GM23338 (cell line): ENCODE data around the gene RHOF. TPM values are rescaled to one million over a fixed set of nuclear protein-coding genes. Genes with fewer than 3 reads are reported as not detected.

ENCODE experiments used
- ATAC-seq: fragments of 200-7000 bp; cut with Tn5 transposase; 3 replicates; pipeline ENCODE4 v1.9.1; 2020
- DNase-seq: peaks from one replicate; pipeline ENCODE4 v3.0.0-alpha.2; 2015; ENCODE audit warnings: low spot score
- H2AFZ ChIP-seq: fragments of 200-600 bp; sonication (generic); 2 replicates; pipeline ENCODE4 v1.8.0; 2016; ENCODE audit warnings: antibody characterized with exemption, mild to moderate bottlenecking, moderate library complexity
- H3F3A ChIP-seq: fragments of 200-600 bp; sonication (generic); replicated peaks from 2 replicates; pipeline ENCODE4 v1.8.0; 2017; ENCODE audit warnings: antibody characterized with exemption, mixed run types, low read depth
- H3K27ac ChIP-seq: fragments of 200-600 bp; sonication (generic); 2 replicates; pipeline ENCODE4 v1.6.1; 2016; ENCODE audit warnings: low read depth
- H3K27me3 ChIP-seq: fragments of 200-600 bp; sonication (generic); 2 replicates; pipeline ENCODE4 v1.8.0; 2016; ENCODE audit warnings: mild to moderate bottlenecking, mixed run types, moderate library complexity; ENCODE audit not compliant: insufficient read depth
- H3K36me3 ChIP-seq: fragments of 200-600 bp; sonication (generic); 2 replicates; pipeline ENCODE4 v1.8.0; 2016; ENCODE audit warnings: mild to moderate bottlenecking; ENCODE audit not compliant: insufficient read depth
- H3K4me1 ChIP-seq: fragments of 200-600 bp; sonication (generic); 2 replicates; pipeline ENCODE4 v1.8.0; 2016; ENCODE audit warnings: mild to moderate bottlenecking, moderate library complexity; ENCODE audit not compliant: insufficient read depth
- H3K4me2 ChIP-seq: fragments of 200-600 bp; sonication (generic); 2 replicates; pipeline ENCODE4 v1.7.1; 2017; ENCODE audit warnings: mixed run types
- H3K4me3 ChIP-seq: fragments of 200-600 bp; sonication (generic); 2 replicates; pipeline ENCODE4 v1.6.1; 2016; ENCODE audit warnings: mixed run types
- H3K79me2 ChIP-seq: fragments of 200-600 bp; sonication (generic); replicated peaks from 2 replicates; pipeline ENCODE4 v1.8.0; 2017; ENCODE audit warnings: mild to moderate bottlenecking; ENCODE audit not compliant: insufficient read depth
- H3K9me2 ChIP-seq: fragments of 200-600 bp; sonication (generic); 2 replicates; pipeline ENCODE4 v1.8.0; 2017; ENCODE audit not compliant: insufficient read depth
- H4K20me1 ChIP-seq: fragments of 200-600 bp; sonication (generic); replicated peaks from 2 replicates; pipeline ENCODE4 v1.8.0; 2017; ENCODE audit warnings: mild to moderate bottlenecking; ENCODE audit not compliant: insufficient read depth
- H3K27ac Mint-ChIP-seq: 2 replicates; pipeline ENCODE4 v1.8.0; 2020; ENCODE audit warnings: inconsistent platforms, mild to moderate bottlenecking, moderate library complexity, mixed read lengths
- H3K27me3 Mint-ChIP-seq: 3 replicates; pipeline ENCODE4 v1.8.0; 2022; ENCODE audit warnings: low read depth, mild to moderate bottlenecking, moderate library complexity, mixed read lengths, inconsistent platforms; ENCODE audit not compliant: insufficient read depth, poor library complexity
- H3K36me3 Mint-ChIP-seq: 3 replicates; pipeline ENCODE4 v1.8.0; 2021; ENCODE audit warnings: low read depth, mild to moderate bottlenecking, inconsistent platforms, moderate library complexity, mixed read lengths
- H3K4me1 Mint-ChIP-seq: 3 replicates; pipeline ENCODE4 v1.8.0; 2020; ENCODE audit warnings: mild to moderate bottlenecking, inconsistent platforms, mixed read lengths
- H3K4me3 Mint-ChIP-seq: 3 replicates; pipeline ENCODE4 v1.8.0; 2021; ENCODE audit warnings: moderate library complexity, mild to moderate bottlenecking, inconsistent platforms, mixed read lengths
- H3K9me3 Mint-ChIP-seq: 3 replicates; pipeline ENCODE4 v1.8.0; 2020; ENCODE audit warnings: moderate library complexity, mild to moderate bottlenecking, inconsistent platforms, mixed read lengths
- CREB1 ChIP-seq: fragments of 250-450 bp; sonication (Bioruptor Pico); IDR thresholded peaks from 2 replicates; pipeline ENCODE4 v1.5.0; 2020; ENCODE audit warnings: low read depth, mild to moderate bottlenecking, moderate library complexity
- POLR2AphosphoS5 ChIP-seq: IDR thresholded peaks from 2 replicates; pipeline ENCODE4 v1.6.1; 2016; ENCODE audit warnings: antibody characterized with exemption, low read depth
- STAT1 ChIP-seq: IDR thresholded peaks from one replicate; pipeline ENCODE4 v1.6.1; 2016; ENCODE audit warnings: antibody characterized with exemption; ENCODE audit not compliant: unreplicated experiment
- long read RNA-seq: library from polyadenylated mRNA; unstranded; transcript quantifications from one replicate; pipeline ENCODE4 v2.0.0, GENCODE V29; 2020; ENCODE audit not compliant: unreplicated experiment
- polyA plus RNA-seq: library from polyadenylated mRNA; unstranded; fragments of >200 nt; fragmentation: Nextera tagmentation; extraction: Ambion mirVana; gene quantifications from 2 replicates; pipeline ENCODE4 v1.2.1, GENCODE V29; 2016
- total RNA-seq: library from RNA; depleted of rRNA; stranded (reverse); fragments of >200 nt; shearing (Covaris generic); gene quantifications from 2 replicates; pipeline ENCODE4 v1.2.3, GENCODE V29; 2014; rRNA removed
- TF ChIP-seq, protein P1 (sequence below): fragments of 250-450 bp; sonication (Bioruptor Pico); IDR thresholded peaks from 2 replicates; pipeline ENCODE4 v1.5.0; 2020; ENCODE audit warnings: mild to moderate bottlenecking, moderate library complexity

RHOF gene
- 31.9 and 53.4 TPM in 2 replicates for total RNA-seq
- polyA plus RNA-seq: 8.7 and 10.5 TPM in 2 replicates
- long read RNA-seq, transcript RHOF-201 (5 exons, 3,009 nt): major isoform, 12 of 23 reads
- long read RNA-seq, transcript RHOF-203 (4 exons, 1,485 nt): minor isoform, 6 of 23 reads
- long read RNA-seq, partial matches to known transcripts: 0 of 23 reads
- long read RNA-seq, other reads (novel, unspliced or antisense): 5 of 23 reads

GRCh38 chr12:121793440-121793837, at the start of gene RHOF:
Gene RHOF, minus strand, starts transcription at chr12:121793688. Its CDS starts 55 bp downstream, at chr12:121793633.
- Histone ChIP-seq H3K4me3 (peak within 1 kb of the TSS; percentile 83), H3K27me3 (no peaks in the 10 kb centered on the region), H3F3A (peaks cover 33% of the 10 kb centered on the region), H4K20me1 (peaks cover 9% of the 10 kb centered on the region; the same call in 1 of the 2 replicates), H3K9me2 (no peaks in the 10 kb centered on the region), H3K27ac (peak within 1 kb of the TSS; percentile 74; the same call in 1 of the 2 replicates), H3K79me2 (peaks cover 18% of the 10 kb centered on the region), H3K36me3 (no peaks in the 10 kb centered on the region), H3K4me2 (peak within 1 kb of the TSS; percentile 94), H3K4me1 (peaks cover 32% of the 10 kb centered on the region), H2AFZ (peak within 1 kb of the TSS; percentile 87)
- ATAC-seq: peak; percentile 35
- H3K36me3 Mint-ChIP-seq: peaks cover 20% of the 10 kb centered on the region
- peak; percentile 83 for DNase-seq
- peak within 1 kb of the TSS; percentile 75 for H3K4me3 Mint-ChIP-seq
- H3K9me3 Mint-ChIP-seq: no peaks in the 10 kb centered on the region; the same call in 2 of the 3 replicates
- TF ChIP-seq CREB1 (CRISPR knock-in tag) (no peak), STAT1 (no peak), POLR2AphosphoS5 (no peak; the same call in 1 of the 2 replicates)
- TF ChIP-seq, protein P1, sequence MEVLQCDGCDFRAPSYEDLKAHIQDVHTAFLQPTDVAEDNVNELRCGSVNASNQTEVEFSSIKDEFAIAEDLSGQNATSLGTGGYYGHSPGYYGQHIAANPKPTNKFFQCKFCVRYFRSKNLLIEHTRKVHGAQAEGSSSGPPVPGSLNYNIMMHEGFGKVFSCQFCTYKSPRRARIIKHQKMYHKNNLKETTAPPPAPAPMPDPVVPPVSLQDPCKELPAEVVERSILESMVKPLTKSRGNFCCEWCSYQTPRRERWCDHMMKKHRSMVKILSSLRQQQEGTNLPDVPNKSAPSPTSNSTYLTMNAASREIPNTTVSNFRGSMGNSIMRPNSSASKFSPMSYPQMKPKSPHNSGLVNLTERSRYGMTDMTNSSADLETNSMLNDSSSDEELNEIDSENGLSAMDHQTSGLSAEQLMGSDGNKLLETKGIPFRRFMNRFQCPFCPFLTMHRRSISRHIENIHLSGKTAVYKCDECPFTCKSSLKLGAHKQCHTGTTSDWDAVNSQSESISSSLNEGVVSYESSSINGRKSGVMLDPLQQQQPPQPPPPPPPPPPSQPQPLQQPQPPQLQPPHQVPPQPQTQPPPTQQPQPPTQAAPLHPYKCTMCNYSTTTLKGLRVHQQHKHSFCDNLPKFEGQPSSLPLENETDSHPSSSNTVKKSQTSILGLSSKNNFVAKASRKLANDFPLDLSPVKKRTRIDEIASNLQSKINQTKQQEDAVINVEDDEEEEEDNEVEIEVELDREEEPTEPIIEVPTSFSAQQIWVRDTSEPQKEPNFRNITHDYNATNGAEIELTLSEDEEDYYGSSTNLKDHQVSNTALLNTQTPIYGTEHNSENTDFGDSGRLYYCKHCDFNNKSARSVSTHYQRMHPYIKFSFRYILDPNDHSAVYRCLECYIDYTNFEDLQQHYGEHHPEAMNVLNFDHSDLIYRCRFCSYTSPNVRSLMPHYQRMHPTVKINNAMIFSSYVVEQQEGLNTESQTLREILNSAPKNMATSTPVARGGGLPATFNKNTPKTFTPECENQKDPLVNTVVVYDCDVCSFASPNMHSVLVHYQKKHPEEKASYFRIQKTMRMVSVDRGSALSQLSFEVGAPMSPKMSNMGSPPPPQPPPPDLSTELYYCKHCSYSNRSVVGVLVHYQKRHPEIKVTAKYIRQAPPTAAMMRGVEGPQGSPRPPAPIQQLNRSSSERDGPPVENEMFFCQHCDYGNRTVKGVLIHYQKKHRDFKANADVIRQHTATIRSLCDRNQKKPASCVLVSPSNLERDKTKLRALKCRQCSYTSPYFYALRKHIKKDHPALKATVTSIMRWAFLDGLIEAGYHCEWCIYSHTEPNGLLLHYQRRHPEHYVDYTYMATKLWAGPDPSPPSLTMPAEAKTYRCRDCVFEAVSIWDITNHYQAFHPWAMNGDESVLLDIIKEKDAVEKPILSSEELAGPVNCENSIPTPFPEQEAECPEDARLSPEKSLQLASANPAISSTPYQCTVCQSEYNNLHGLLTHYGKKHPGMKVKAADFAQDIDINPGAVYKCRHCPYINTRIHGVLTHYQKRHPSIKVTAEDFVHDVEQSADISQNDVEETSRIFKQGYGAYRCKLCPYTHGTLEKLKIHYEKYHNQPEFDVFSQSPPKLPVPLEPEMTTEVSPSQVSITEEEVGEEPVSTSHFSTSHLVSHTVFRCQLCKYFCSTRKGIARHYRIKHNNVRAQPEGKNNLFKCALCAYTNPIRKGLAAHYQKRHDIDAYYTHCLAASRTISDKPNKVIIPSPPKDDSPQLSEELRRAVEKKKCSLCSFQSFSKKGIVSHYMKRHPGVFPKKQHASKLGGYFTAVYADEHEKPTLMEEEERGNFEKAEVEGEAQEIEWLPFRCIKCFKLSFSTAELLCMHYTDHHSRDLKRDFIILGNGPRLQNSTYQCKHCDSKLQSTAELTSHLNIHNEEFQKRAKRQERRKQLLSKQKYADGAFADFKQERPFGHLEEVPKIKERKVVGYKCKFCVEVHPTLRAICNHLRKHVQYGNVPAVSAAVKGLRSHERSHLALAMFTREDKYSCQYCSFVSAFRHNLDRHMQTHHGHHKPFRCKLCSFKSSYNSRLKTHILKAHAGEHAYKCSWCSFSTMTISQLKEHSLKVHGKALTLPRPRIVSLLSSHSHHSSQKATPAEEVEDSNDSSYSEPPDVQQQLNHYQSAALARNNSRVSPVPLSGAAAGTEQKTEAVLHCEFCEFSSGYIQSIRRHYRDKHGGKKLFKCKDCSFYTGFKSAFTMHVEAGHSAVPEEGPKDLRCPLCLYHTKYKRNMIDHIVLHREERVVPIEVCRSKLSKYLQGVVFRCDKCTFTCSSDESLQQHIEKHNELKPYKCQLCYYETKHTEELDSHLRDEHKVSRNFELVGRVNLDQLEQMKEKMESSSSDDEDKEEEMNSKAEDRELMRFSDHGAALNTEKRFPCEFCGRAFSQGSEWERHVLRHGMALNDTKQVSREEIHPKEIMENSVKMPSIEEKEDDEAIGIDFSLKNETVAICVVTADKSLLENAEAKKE: no peak
- peak within 1 kb of the TSS; percentile 90 for H3K27ac Mint-ChIP-seq
- H3K4me1 Mint-ChIP-seq: peaks cover 43% of the 10 kb centered on the region
- peaks cover 29% of the 10 kb centered on the region for H3K27me3 Mint-ChIP-seq
